GM12878 (cell line): ENCODE data around the gene HNRNPDL. TPM values are rescaled to one million over a fixed set of nuclear protein-coding genes. Genes with fewer than 3 reads are reported as not detected.

Experiments used
- ATAC-seq: fragments of 200-7000 bp; cut with Tn5 transposase; 3 replicates; pipeline ENCODE4 v1.9.1; 2020; ENCODE audit warnings: mild to moderate bottlenecking, moderate library complexity
- BruUV-seq: library from RNA; stranded (reverse); fragments of 400-500 nt; replicated peaks from 2 replicates; lab custom pipeline; 2021; lab: Mats Ljungman, UMichigan
- CTCF ChIA-PET: fragments of 300-600 bp; sonication (Branson Sonifier 250); formaldehyde crosslinking; extraction: SDS; loops from one replicate; lab custom pipeline; 2021; ENCODE audit warnings: inconsistent platforms; lab: Yijun Ruan, JAX
- POLR2A ChIA-PET: fragments of 350-600 bp; formaldehyde crosslinking; extraction: SDS; loops from one replicate; lab custom pipeline; 2021; ENCODE audit warnings: inconsistent platforms; lab: Charles Lee
- RAD21 ChIA-PET: fragments of 300-600 bp; sonication (Branson Sonifier 250); formaldehyde crosslinking; loops from one replicate; lab custom pipeline; 2023; ENCODE audit warnings: antibody characterized with exemption; ENCODE audit not compliant: unreplicated experiment; lab: Charles Lee
- SMC1A ChIA-PET: fragments of 300-600 bp; sonication (Branson Sonifier 250); formaldehyde crosslinking; loops from one replicate; lab custom pipeline; 2023; ENCODE audit not compliant: unreplicated experiment, uncharacterized antibody; lab: Charles Lee
- DNase-seq: peaks from one replicate; pipeline ENCODE4 v3.0.0-alpha.2; 2011; ENCODE audit warnings: low read depth, low spot score
- FAIRE-seq: peaks from 3 replicates; lab custom pipeline; 2011; peaks lifted over from hg19 to GRCh38; lab: Jason Lieb, UNC
- H2AFZ ChIP-seq: 2 replicates; pipeline ENCODE4 v1.6.0; 2011; ENCODE audit warnings: low read depth, low read length, control low read depth; ENCODE audit not compliant: control insufficient read depth
- H3K27ac ChIP-seq: 2 replicates; pipeline ENCODE4 v1.5.1; 2011; ENCODE audit warnings: control low read depth; ENCODE audit not compliant: control insufficient read depth, insufficient read depth
- H3K27me3 ChIP-seq, 2 experiments: replicated peaks in 1 of 2; 2 replicates each; pipeline versions ENCODE4 v1.6.0 to v1.6.1; 2011; ENCODE audit warnings: low read length in 1 of 2; ENCODE audit not compliant: control insufficient read depth in 2 of 2, insufficient read depth in 2 of 2
- H3K36me3 ChIP-seq, 2 experiments: 2 replicates each; pipeline ENCODE4 v1.5.1; 2011; ENCODE audit warnings: low read length in 1 of 2; ENCODE audit not compliant: control insufficient read depth in 2 of 2, insufficient read depth in 2 of 2
- H3K4me1 ChIP-seq: 2 replicates; pipeline ENCODE4 v1.6.1; 2011; ENCODE audit warnings: mild to moderate bottlenecking, low read length, moderate library complexity, mixed read lengths; ENCODE audit not compliant: control insufficient read depth, insufficient read depth
- H3K4me2 ChIP-seq: 2 replicates; pipeline ENCODE4 v1.6.0; 2011; ENCODE audit warnings: control low read depth; ENCODE audit not compliant: control insufficient read depth, insufficient read depth
- H3K4me3 ChIP-seq: fragments of 200-600 bp; sonication (generic); 2 replicates; pipeline ENCODE4 v1.5.1; 2016
- H3K79me2 ChIP-seq: 2 replicates; pipeline ENCODE4 v1.6.0; 2011; ENCODE audit warnings: low read length; ENCODE audit not compliant: control insufficient read depth, insufficient read depth
- H3K9ac ChIP-seq: 2 replicates; pipeline ENCODE4 v1.8.0; 2011; ENCODE audit warnings: low read length, control low read depth, mixed read lengths; ENCODE audit not compliant: control insufficient read depth, insufficient read depth
- H3K9me3 ChIP-seq: replicated peaks from 3 replicates; pipeline ENCODE4 v1.5.1; 2011; ENCODE audit warnings: mild to moderate bottlenecking, low read length; ENCODE audit not compliant: control insufficient read depth, insufficient read depth
- H4K20me1 ChIP-seq: 2 replicates; pipeline ENCODE4 v1.6.0; 2011; ENCODE audit not compliant: control insufficient read depth, insufficient read depth
- BCLAF1 ChIP-seq: fragments of 450-650 bp; IDR thresholded peaks from 2 replicates; pipeline ENCODE4 v1.6.1; 2017; ENCODE audit warnings: antibody characterized with exemption, mild to moderate bottlenecking, moderate library complexity
- GATAD2B ChIP-seq: fragments of 450-650 bp; conservative IDR thresholded peaks from 2 replicates; pipeline ENCODE4 v1.6.1; 2017; ENCODE audit warnings: low read depth, mild to moderate bottlenecking, moderate library complexity
- SPI1 ChIP-seq: IDR thresholded peaks from 2 replicates; pipeline ENCODE4 v1.6.1; 2011; ENCODE audit warnings: low read depth, mild to moderate bottlenecking, low read length, moderate library complexity, borderline replicate concordance; ENCODE audit not compliant: insufficient read depth
- WRNIP1 ChIP-seq: IDR thresholded peaks from 2 replicates; pipeline ENCODE4 v1.6.1; 2011; ENCODE audit warnings: low read depth, low read length, improper control_type of control experiment, borderline replicate concordance
- ZNF622 ChIP-seq: fragments of 450-650 bp; IDR thresholded peaks from 2 replicates; pipeline ENCODE4 v1.6.1; 2017; ENCODE audit warnings: mild to moderate bottlenecking, inconsistent platforms
- WGBS: methylation state at CpG from one replicate; pipeline ENCODE4 v1.1.6; 2016; ENCODE audit warnings: low lambda C conversion rate; ENCODE audit not compliant: insufficient replicate concordance, insufficient coverage; ENCODE audit errors: missing lambda C conversion rate; 5-methylcytosine and 5-hydroxymethylcytosine counted together
- in situ Hi-C: fragments of 300-500 bp; cut with MboI; formaldehyde crosslinking; loops from 9 replicates; pipeline ENCODE4 v1.14.3; 2018; ENCODE audit warnings: mixed read lengths
- intact Hi-C: fragments of 100-400 bp; cut with micrococcal nuclease; formaldehyde crosslinking; loops from one replicate; pipeline ENCODE4 v1.14.2; 2022; ENCODE audit not compliant: unreplicated experiment
- polyA plus RNA-seq, 11 experiments: library from polyadenylated mRNA; depleted of rRNA in 4 of 11; unstranded in 6 of 11; stranded (reverse) in 5 of 11; fragments of >200 nt; fragmentation: Nextera tagmentation in 4 of 11; fragmentation: Illumina TruSeq in 1 of 11; extraction: Ambion mirVana in 4 of 11; extraction: Trizol in 1 of 11; gene quantifications; 1 replicate in 1 of 11; 2 replicates in 10 of 11; pipeline versions ENCODE4 v1.2.1 to v1.2.3, GENCODE V29; 2011 to 2016; ENCODE audit warnings: inconsistent platforms in 2 of 11, missing spikeins in 2 of 11, low read depth in 1 of 11
- total RNA-seq, 4 experiments: library from RNA; depleted of rRNA in 3 of 4; stranded (reverse); fragments of >200 nt in 3 of 4; fragmentation: Illumina TruSeq in 1 of 4; extraction: Trizol in 1 of 4; gene quantifications; 2 replicates each; pipeline versions ENCODE4 v1.2.1 to v1.2.3, GENCODE V29; 2013 to 2021

Gene HNRNPDL
- total and polyA plus RNA-seq, 10 of the 15 experiments (the other 5 are each of a cell fraction or from before 2014, with no cell fraction given): 217 to 510 (median 345) TPM

- TF ChIP-seq BCLAF1 (no peak), ZNF622 (no peak), WRNIP1 (no peak)
Measured at GRCh38 chr4:82421796-82422560, 8.3 kb downstream of the HNRNPDL start (continued).

GRCh38 chr4:82419451-82419850, 10.8 kb downstream of the HNRNPDL start:
- TF ChIP-seq SPI1: peak; percentile 35; the same call in 1 of the 2 replicates
- no peak for TF ChIP-seq GATAD2B
- H3K27me3 ChIP-seq: no peaks in the 10 kb centered on the region
- DNase-seq (no peak), FAIRE-seq (no peak), ATAC-seq (no peak)
- no peak overlapping the region for H3K4me2 ChIP-seq
- H3K4me1 ChIP-seq: no peaks in the 10 kb centered on the region
- SMC1A ChIA-PET: interaction anchor here (1.0 to 1.7 kb wide), 2 partner anchors 12 to 18 kb away, joined by 4 to 5 read pairs; no protein-coding TSS in a partner anchor
- no peak overlapping the region for H3K4me3 ChIP-seq
- no peak overlapping the region for H2AFZ ChIP-seq
- BruUV-seq: no TSS peak
- no peaks in the 10 kb centered on the region for H4K20me1 ChIP-seq
- CTCF ChIA-PET: no interaction called here
- 60% methylated on average over 2 of the region's 3 CpGs for WGBS
- H3K27ac ChIP-seq: no peak overlapping the region
- in situ Hi-C loops: no loop called here
- peaks cover 0 to 11% of the 10 kb centered on the region in 2 experiments; a peak in 1 of 4 replicates for H3K36me3 ChIP-seq
- no peak overlapping the region for H3K9ac ChIP-seq
- RAD21 ChIA-PET: no interaction called here
- H3K79me2 ChIP-seq: no peaks in the 10 kb centered on the region; the same call in 1 of the 2 replicates
- H3K9me3 ChIP-seq: no peaks in the 10 kb centered on the region
- POLR2A ChIA-PET: interaction anchor here (0.6 to 1.9 kb wide), 4 partner anchors 9 to 404 kb away, joined by 4 to 6 read pairs (median 4); no protein-coding TSS in a partner anchor
- intact Hi-C loops: no loop called here
